H1 (cell line): Measurements from ENCODE around the gene BRCC3. TPM values are rescaled to one million over a fixed set of nuclear protein-coding genes. Genes with fewer than 3 reads are reported as not detected.
A peak's percentile ranks its signal among the peaks of the same experiment; 100 is the strongest.

Experiments used
- CTCF ChIA-PET: fragments of 300-600 bp; sonication (Branson Sonifier 250); formaldehyde crosslinking; loops from one replicate; lab custom pipeline; 2021; ENCODE audit not compliant: partially characterized antibody; lab: Charles Lee
- POLR2A ChIA-PET: fragments of 300-600 bp; sonication (Branson Sonifier 250); formaldehyde crosslinking; loops from one replicate; lab custom pipeline; 2021; ENCODE audit warnings: inconsistent platforms; ENCODE audit not compliant: partially characterized antibody; lab: Charles Lee
- DNase-seq, 2 experiments: peaks; one replicate each; pipeline versions ENCODE4 v3.0.0 to v3.0.0-alpha.2; 2010 to 2022; ENCODE audit warnings: low spot score in 2 of 2, low read depth in 1 of 2, mixed read lengths in 1 of 2
- FAIRE-seq: peaks from 2 replicates; lab custom pipeline; 2011; peaks lifted over from hg19 to GRCh38; lab: Jason Lieb, UNC
- H2AFZ ChIP-seq: 2 replicates; pipeline ENCODE4 v1.8.1; 2012; ENCODE audit warnings: low read length, inconsistent platforms
- H2AK5ac ChIP-seq: 2 replicates; pipeline ENCODE4 v1.6.1; 2013; ENCODE audit warnings: low read depth, low read length
- H2BK120ac ChIP-seq: replicated peaks from 2 replicates; pipeline ENCODE3; 2013; ENCODE audit warnings: low read depth, low read length, inconsistent platforms
- H2BK12ac ChIP-seq: 2 replicates; pipeline ENCODE4 v1.6.1; 2013; ENCODE audit warnings: low read depth, low read length
- H2BK15ac ChIP-seq: 2 replicates; pipeline ENCODE4 v1.6.1; 2013; ENCODE audit warnings: low read length
- H2BK20ac ChIP-seq: 2 replicates; pipeline ENCODE4 v1.6.1; 2013; ENCODE audit warnings: low read length
- H2BK5ac ChIP-seq: 2 replicates; pipeline ENCODE4 v1.6.1; 2013; ENCODE audit warnings: low read depth, low read length
- H3K14ac ChIP-seq: 2 replicates; pipeline ENCODE4 v1.6.1; 2013; ENCODE audit warnings: inconsistent platforms; ENCODE audit not compliant: insufficient read length
- H3K18ac ChIP-seq: 2 replicates; pipeline ENCODE4 v1.6.1; 2013; ENCODE audit warnings: low read length; ENCODE audit errors: extremely low read depth
- H3K23ac ChIP-seq: 2 replicates; pipeline ENCODE4 v1.6.1; 2013; ENCODE audit warnings: inconsistent platforms; ENCODE audit not compliant: insufficient read length
- H3K23me2 ChIP-seq: 2 replicates; pipeline ENCODE4 v1.6.1; 2013; ENCODE audit warnings: low read depth, low read length
- H3K27ac ChIP-seq: 2 replicates; pipeline ENCODE4 v1.6.1; 2011; ENCODE audit warnings: low read depth, low read length, inconsistent platforms
- H3K27me3 ChIP-seq, 4 experiments: replicated peaks in 1 of 4; 1 replicate in 1 of 4; 2 replicates in 3 of 4; pipeline versions ENCODE4 v1.6.1 to v1.8.1; 2011 to 2013; ENCODE audit warnings: low read length in 3 of 4, mild to moderate bottlenecking in 3 of 4, inconsistent platforms in 2 of 4, mixed read lengths in 2 of 4, moderate library complexity in 1 of 4; ENCODE audit not compliant: control insufficient read depth in 3 of 4, insufficient read depth in 3 of 4; ENCODE audit errors: extremely low read depth in 1 of 4
- H3K36me3 ChIP-seq, 4 experiments: 2 replicates each; pipeline versions ENCODE4 v1.6.1 to v1.8.1; 2011 to 2013; ENCODE audit warnings: mild to moderate bottlenecking in 4 of 4, low read length in 3 of 4, moderate library complexity in 2 of 4, control low read depth in 1 of 4, inconsistent platforms in 1 of 4; ENCODE audit not compliant: insufficient read depth in 4 of 4, control insufficient read depth in 2 of 4
- H3K4ac ChIP-seq: replicated peaks from 2 replicates; pipeline ENCODE3; 2013; ENCODE audit warnings: low read length, low read depth, mixed read lengths, inconsistent platforms; ENCODE audit not compliant: insufficient read length
- H3K4me1 ChIP-seq, 4 experiments: replicated peaks in 1 of 4; 1 replicate in 1 of 4; 2 replicates in 3 of 4; pipeline versions ENCODE4 v1.6.1 to v1.8.1; 2011 to 2013; ENCODE audit warnings: low read length in 3 of 4, inconsistent platforms in 2 of 4, mixed read lengths in 1 of 4; ENCODE audit not compliant: insufficient read depth in 4 of 4, control insufficient read depth in 3 of 4
- H3K4me2 ChIP-seq, 2 experiments: 2 replicates each; pipeline versions ENCODE4 v1.6.1 to v1.8.1; 2011 to 2013; ENCODE audit warnings: low read depth in 2 of 2, low read length in 2 of 2, control low read depth in 1 of 2, inconsistent platforms in 1 of 2, mild to moderate bottlenecking in 1 of 2; ENCODE audit not compliant: insufficient read depth in 1 of 2
- H3K4me3 ChIP-seq, 4 experiments: fragments of 200-600, 300-600 bp in 1 of 4; sonication (generic), shearing (Covaris generic), sonication (Bioruptor Twin) in 1 of 4; 2 replicates each; pipeline versions ENCODE4 v1.5.1 to v1.8.1; 2011 to 2016; ENCODE audit warnings: low read length in 4 of 4, low read depth in 3 of 4, control low read depth in 2 of 4, inconsistent platforms in 2 of 4, mild to moderate bottlenecking in 2 of 4, mixed read lengths in 1 of 4, moderate library complexity in 1 of 4; ENCODE audit not compliant: insufficient read depth in 2 of 4; ENCODE audit errors: extremely low read depth in 1 of 4
- H3K56ac ChIP-seq: replicated peaks from 2 replicates; pipeline ENCODE3; 2013; ENCODE audit warnings: low read depth, mild to moderate bottlenecking, mixed read lengths, low read length, inconsistent platforms; ENCODE audit not compliant: insufficient read length
- H3K79me1 ChIP-seq: 2 replicates; pipeline ENCODE4 v1.6.1; 2013; ENCODE audit warnings: low read depth, low read length, control low read depth
- H3K79me2 ChIP-seq, 2 experiments: 2 replicates each; pipeline versions ENCODE4 v1.6.1 to v1.8.1; 2012 to 2013; ENCODE audit warnings: low read length in 2 of 2, mild to moderate bottlenecking in 2 of 2, inconsistent platforms in 1 of 2; ENCODE audit not compliant: insufficient read depth in 2 of 2, control insufficient read depth in 1 of 2
- H3K9ac ChIP-seq, 4 experiments: replicated peaks in 1 of 4; 1 replicate in 1 of 4; 2 replicates in 3 of 4; pipeline versions ENCODE4 v1.6.1 to v1.8.1; 2011 to 2013; ENCODE audit warnings: low read depth in 3 of 4, low read length in 3 of 4, control low read depth in 2 of 4, mild to moderate bottlenecking in 2 of 4, moderate library complexity in 2 of 4, inconsistent platforms in 1 of 4; ENCODE audit errors: extremely low read depth in 1 of 4
- H3K9me3 ChIP-seq, 2 experiments: 2 replicates each; pipeline versions ENCODE4 v1.6.1 to v1.8.1; 2012 to 2013; ENCODE audit warnings: mild to moderate bottlenecking in 2 of 2, moderate library complexity in 2 of 2, control low read depth in 1 of 2, inconsistent platforms in 1 of 2, low read depth in 1 of 2, low read length in 1 of 2, mixed read lengths in 1 of 2; ENCODE audit not compliant: insufficient read depth in 2 of 2
- H4K20me1 ChIP-seq, 2 experiments: replicated peaks in 1 of 2; 2 replicates each; pipeline versions ENCODE3 to v1.8.1; 2011 to 2013; ENCODE audit warnings: inconsistent platforms in 2 of 2, low read length in 2 of 2, mild to moderate bottlenecking in 1 of 2; ENCODE audit not compliant: insufficient read depth in 2 of 2, control insufficient read depth in 1 of 2
- H4K5ac ChIP-seq: 2 replicates; pipeline ENCODE4 v1.6.1; 2013; ENCODE audit warnings: low read length, low read depth, mixed read lengths, inconsistent platforms; ENCODE audit not compliant: insufficient read length
- H4K8ac ChIP-seq: 2 replicates; pipeline ENCODE4 v1.8.0; 2013; ENCODE audit warnings: mild to moderate bottlenecking, moderate library complexity, low read length, inconsistent platforms; ENCODE audit not compliant: insufficient read depth; ENCODE audit errors: extremely low read depth
- H4K91ac ChIP-seq: replicated peaks from 2 replicates; pipeline ENCODE3; 2013; ENCODE audit warnings: low read length, mixed read lengths, inconsistent platforms; ENCODE audit not compliant: insufficient read length
- CREB1 ChIP-seq: IDR thresholded peaks from 2 replicates; pipeline ENCODE4 v1.6.1; 2012; ENCODE audit warnings: inconsistent platforms
- KDM1A ChIP-seq: fragments of 200-600, 300-600 bp; sonication (generic); IDR thresholded peaks from 2 replicates; pipeline ENCODE4 v1.7.1; 2016; ENCODE audit warnings: mild to moderate bottlenecking, low read length, borderline replicate concordance
- WGBS, 2 experiments: shearing (Covaris generic) in 1 of 2; methylation state at CpG; one replicate each; pipeline versions ENCODE4 v1.1.6 to v1.1.7; 2013 to 2015; ENCODE audit warnings: low lambda C conversion rate in 2 of 2, mixed read lengths in 2 of 2, inconsistent platforms in 1 of 2, low coverage in 1 of 2, missing lambda C conversion rate in 1 of 2; ENCODE audit not compliant: insufficient replicate concordance in 2 of 2, insufficient coverage in 1 of 2, insufficient read length in 1 of 2; ENCODE audit errors: extremely low coverage in 1 of 2, missing lambda C conversion rate in 1 of 2; 5-methylcytosine and 5-hydroxymethylcytosine counted together
- polyA plus RNA-seq, 7 experiments: library from polyadenylated mRNA; depleted of rRNA in 3 of 7; stranded (reverse) in 5 of 7; unstranded in 2 of 7; fragments of >200 nt in 5 of 7; fragments of 200-250 nt in 2 of 7; gene quantifications; 1 replicate in 5 of 7; 2 replicates in 1 of 7; 4 replicates in 1 of 7; pipeline versions ENCODE4 v1.2.1 to v1.2.3, GENCODE V29; 2011 to 2013; ENCODE audit warnings: missing spikeins in 2 of 7, mixed read lengths in 2 of 7
- total RNA-seq: library from RNA; stranded (reverse); fragmentation: NEBNext Ultra II Directional; extraction: Animal tissue kit (Norgen Biotek cat#: 25700); gene quantifications from 2 replicates; pipeline ENCODE4 v1.2.1, GENCODE V29; 2021

The BRCC3 gene
- total and polyA plus RNA-seq, 2 of the 8 experiments (the other 6 are each of a cell fraction or from before 2014, with no cell fraction given): 13.1 to 23.2 TPM

DNA sequence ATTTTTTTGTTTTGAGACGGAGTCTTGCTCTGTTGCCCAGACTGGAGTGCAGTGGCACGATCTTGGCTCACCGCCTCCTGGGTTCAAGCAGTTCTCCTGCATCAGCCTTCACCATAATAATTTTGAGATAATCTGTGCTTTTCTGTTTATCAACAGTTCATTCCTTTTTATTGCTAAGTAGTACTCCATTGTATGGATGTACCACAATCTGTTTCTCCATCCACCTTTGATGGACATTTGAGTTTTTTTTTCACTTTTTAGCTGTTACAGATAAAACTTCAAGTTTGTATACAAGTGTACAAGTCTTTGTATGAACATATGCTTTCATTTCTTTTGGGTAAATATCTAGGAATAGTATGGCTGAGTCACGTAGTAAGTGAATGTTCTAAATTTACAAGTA is 35.6 kb upstream of the BRCC3 start:
- DNase-seq (no peak), FAIRE-seq (no peak)
- no peak overlapping the region for H3K56ac ChIP-seq
- H3K27ac ChIP-seq: no peak overlapping the region
- H3K9ac ChIP-seq: no peak overlapping the region
- H2BK15ac ChIP-seq: no peak overlapping the region
- no peak overlapping the region for H4K91ac ChIP-seq
- H3K4ac ChIP-seq: no peak overlapping the region
- no peaks in the 10 kb centered on the region for H3K23me2 ChIP-seq
- no peak overlapping the region for H3K4me2 ChIP-seq
- H4K20me1 ChIP-seq: no peaks in the 10 kb centered on the region
- ChIA-PET CTCF (no interaction called here), POLR2A (no interaction called here)
- no peak overlapping the region for H2AFZ ChIP-seq
- no peak overlapping the region for H2BK12ac ChIP-seq
- no peaks in the 10 kb centered on the region; a peak in 2 of 4 replicates for H3K79me2 ChIP-seq
- no peaks in the 10 kb centered on the region for H3K4me1 ChIP-seq
- H2BK120ac ChIP-seq: no peak overlapping the region
- TF ChIP-seq KDM1A (0 out of 2 replicates have a peak, but pooled peaks have one; percentile 24), CREB1 (no peak)
- peaks cover 0 to 9% (median 2%) of the 10 kb centered on the region in 4 experiments; a peak in 3 of 8 replicates for H3K36me3 ChIP-seq
- WGBS, 2 experiments: 95% methylated on average over 4 of the region's 4 CpGs; no CpG with 5 or more reads in 1 of the 2 experiments
- no peaks in the 10 kb centered on the region for H3K79me1 ChIP-seq
- H3K4me3 ChIP-seq: no peak overlapping the region
- H3K14ac ChIP-seq: no peak overlapping the region
- H4K5ac ChIP-seq: no peak overlapping the region
- H2BK5ac ChIP-seq: no peak overlapping the region
- H2BK20ac ChIP-seq: no peak overlapping the region
- no peaks in the 10 kb centered on the region for H3K27me3 ChIP-seq
- no peaks in the 10 kb centered on the region for H3K9me3 ChIP-seq
- no peak overlapping the region for H3K23ac ChIP-seq
- H3K18ac ChIP-seq: no peak overlapping the region
- no peak overlapping the region for H4K8ac ChIP-seq
- H2AK5ac ChIP-seq: no peak overlapping the region
